ENCODE data around the gene NKG7.

Gene NKG7

GRCh38 chr19:51367565-51368365, 4.7 kb downstream of the NKG7 start:
- H3K4me3 ChIP-seq (ENCODE audit: low read depth, low read length) = peak overlapping the region; percentile 63
- peak; percentile 95 for DNase-seq (ENCODE audit: low read depth)
- TF ChIP-seq CTCF (IDR thresholded peaks at IDR 0.05; ENCODE audit: low read depth, low read length, missing control alignments) = no peak
- in situ Hi-C loops (cut with HindIII; ENCODE audit: low sequenced_read_pairs) = no loop called here

- in situ Hi-C loops (cut with HindIII; ENCODE audit: low sequenced_read_pairs) = no loop called here
- peak overlapping the region; percentile 63 for H3K4me3 ChIP-seq (ENCODE audit: low read depth, low read length)
- TF ChIP-seq CTCF (IDR thresholded peaks at IDR 0.05; ENCODE audit: low read depth, low read length, missing control alignments) = no peak
- no peak for DNase-seq (ENCODE audit: low read depth)
Measured at GRCh38 chr19:51367255-51367564, 5.2 kb downstream of the NKG7 start.

GRCh38 chr19:51366389-51367254, 5.8 kb downstream of the NKG7 start:
- DNase-seq (ENCODE audit: low read depth) = peak; percentile 92
- TF ChIP-seq CTCF (IDR thresholded peaks at IDR 0.05; ENCODE audit: low read depth, low read length, missing control alignments) = no peak
- in situ Hi-C loops (cut with HindIII; ENCODE audit: low sequenced_read_pairs) = no loop called here
- H3K4me3 ChIP-seq (ENCODE audit: low read depth, low read length) = peak overlapping the region; percentile 63

GRCh38 chr19:51365965-51366388, 6.5 kb downstream of the NKG7 start, which contains the start of gene ETFB:
ETFB (minus strand) TSS chr19:51366388; CDS start chr19:51366326, 62 bp downstream.
- no peak for DNase-seq (ENCODE audit: low read depth)
- peak; percentile 2 for TF ChIP-seq CTCF (IDR thresholded peaks at IDR 0.05; ENCODE audit: low read depth, low read length, missing control alignments)
- in situ Hi-C loops (cut with HindIII; ENCODE audit: low sequenced_read_pairs) = no loop called here
- peak within 1 kb of the TSS; percentile 63 for H3K4me3 ChIP-seq (ENCODE audit: low read depth, low read length)

GRCh38 chr19:51365211-51365964, 7.1 kb downstream of the NKG7 start:
- DNase-seq (ENCODE audit: low read depth) = no peak
- in situ Hi-C loops (cut with HindIII; ENCODE audit: low sequenced_read_pairs) = no loop called here
- H3K4me3 ChIP-seq (ENCODE audit: low read depth, low read length) = peak overlapping the region; percentile 63
- peak; percentile 24 for TF ChIP-seq CTCF (IDR thresholded peaks at IDR 0.05; ENCODE audit: low read depth, low read length, missing control alignments)

Measured in astrocyte of the cerebellum (primary cell).